ENCODE measurements around the gene PCDHB12.
"Not testable (repeated sequence)": the region's sequence is repeated elsewhere in the genome, so short reads cannot be mapped to it uniquely, and the experiment has no call there.

PCDHB12 gene

DNA sequence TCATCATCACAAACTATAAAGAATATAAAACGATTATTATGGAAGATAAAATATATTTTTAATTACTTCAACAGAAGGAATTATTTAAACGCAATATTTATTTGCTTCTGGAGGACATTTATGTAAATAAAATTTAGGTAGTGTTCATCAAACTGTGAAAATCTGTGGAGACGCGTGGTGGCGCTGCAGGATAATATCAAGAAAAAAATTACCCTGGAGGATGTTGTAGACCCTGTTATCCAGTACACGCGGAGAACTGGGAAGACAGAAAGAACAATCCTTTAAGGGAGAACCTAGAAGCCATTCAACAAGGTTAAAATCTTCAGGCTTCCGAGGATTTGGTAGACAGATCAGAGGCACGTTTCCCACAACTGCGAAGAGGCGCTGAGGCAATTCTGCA, at the start of gene PCDHB12:
PCDHB12 (plus strand) TSS at position 242 of the 400 bp plus-strand sequence. CDS start 189 bp downstream, outside the sequence.
- no peak for DNase-seq (ENCODE audit: low read depth)

DNA sequence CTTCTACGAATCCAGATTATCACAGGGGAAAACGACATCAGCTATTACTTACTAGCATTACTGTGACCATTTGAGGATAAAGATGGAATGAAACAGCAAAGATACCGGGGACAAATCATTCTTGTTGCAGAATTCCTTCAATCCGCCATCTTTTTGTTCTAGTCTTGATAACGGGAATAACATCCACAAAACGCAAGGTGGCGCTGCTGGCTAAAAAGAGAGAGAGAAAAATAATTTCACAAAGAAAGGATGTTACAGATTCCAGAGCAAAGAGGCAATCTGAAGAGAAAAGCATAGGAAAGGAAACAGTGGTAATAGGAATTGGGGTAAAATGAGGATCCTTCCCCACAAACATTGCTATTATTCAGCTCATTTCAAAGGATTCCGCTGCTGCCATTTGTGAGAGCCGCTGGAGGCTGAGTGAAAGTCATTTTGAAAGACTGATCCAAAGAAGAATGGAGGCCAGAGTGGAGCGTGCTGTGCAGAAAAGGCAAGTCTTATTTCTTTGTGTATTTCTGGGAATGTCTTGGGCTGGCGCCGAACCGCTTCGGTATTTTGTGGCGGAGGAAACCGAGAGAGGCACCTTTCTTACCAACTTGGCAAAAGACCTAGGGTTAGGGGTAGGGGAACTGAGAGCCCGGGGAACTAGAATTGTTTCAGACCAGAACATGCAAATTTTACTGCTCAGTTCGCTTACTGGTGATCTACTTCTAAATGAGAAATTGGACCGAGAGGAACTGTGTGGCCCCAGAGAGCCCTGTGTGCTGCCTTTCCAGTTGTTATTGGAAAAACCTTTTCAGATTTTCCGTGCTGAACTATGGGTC, 35.9 kb upstream of the PCDHB12 start, which contains the start of gene PCDHB7:
PCDHB7 (plus strand) TSS at position 264 of the 824 bp plus-strand sequence; CDS start at position 456, 192 bp downstream.
- DNase-seq (ENCODE audit: low read depth) = no peak

GRCh38 chr5:141174291-141175104, 34.0 kb upstream of the PCDHB12 start:
- not testable (repeated sequence) for DNase-seq (ENCODE audit: low read depth)

GRCh38 chr5:141175933-141176332, 32.6 kb upstream of the PCDHB12 start:
- no peak for DNase-seq (ENCODE audit: low read depth)

GRCh38 chr5:141177577-141178191, 30.8 kb upstream of the PCDHB12 start, which contains the start of gene PCDHB8:
Gene PCDHB8 (plus strand): TSS chr5:141177790. CDS start chr5:141178035, 245 bp downstream.
- DNase-seq (ENCODE audit: low read depth) = not testable (repeated sequence)

DNA sequence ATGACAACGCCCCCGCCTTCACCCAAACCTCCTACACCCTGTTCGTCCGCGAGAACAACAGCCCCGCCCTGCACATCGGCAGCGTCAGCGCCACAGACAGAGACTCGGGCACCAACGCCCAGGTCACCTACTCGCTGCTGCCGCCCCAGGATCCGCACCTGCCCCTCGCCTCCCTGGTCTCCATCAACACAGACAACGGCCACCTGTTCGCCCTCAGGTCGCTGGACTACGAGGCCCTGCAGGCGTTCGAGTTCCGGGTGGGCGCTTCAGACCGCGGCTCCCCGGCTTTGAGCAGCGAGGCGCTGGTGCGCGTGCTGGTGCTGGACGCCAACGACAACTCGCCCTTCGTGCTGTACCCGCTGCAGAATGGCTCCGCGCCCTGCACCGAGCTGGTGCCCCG, 29.1 kb upstream of the PCDHB12 start:
- not testable (repeated sequence) for DNase-seq (ENCODE audit: low read depth)

- DNase-seq (ENCODE audit: low read depth) = not testable (repeated sequence)
These were observed 28.6 kb upstream of the PCDHB12 start for GRCh38 chr5:141179876-141180275.

GRCh38 chr5:141180313-141180712, 28.2 kb upstream of the PCDHB12 start:
- no peak for DNase-seq (ENCODE audit: low read depth)

DNA sequence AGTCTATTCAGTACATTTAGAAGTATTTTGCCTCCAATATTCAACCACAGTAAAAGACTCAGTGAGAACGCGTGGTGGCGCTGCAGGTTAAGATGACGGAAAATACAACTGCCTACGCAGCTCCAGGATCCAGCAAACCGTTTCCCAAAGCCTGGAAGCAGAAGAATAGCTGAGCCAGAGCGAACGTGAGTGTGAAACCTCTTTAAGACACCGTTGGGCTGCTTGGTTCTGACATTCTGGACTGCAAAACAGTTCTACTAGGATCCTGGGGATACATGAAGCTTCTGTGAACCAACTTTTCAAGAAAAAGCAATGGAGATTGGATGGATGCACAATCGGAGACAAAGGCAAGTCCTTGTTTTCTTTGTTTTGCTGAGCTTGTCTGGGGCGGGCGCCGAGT, 26.3 kb upstream of the PCDHB12 start, which contains the start of gene PCDHB16:
PCDHB16 (plus strand) TSS at position 140 of the 400 bp plus-strand sequence; CDS start at position 313, 173 bp downstream.
- DNase-seq (ENCODE audit: low read depth) = no peak

DNA sequence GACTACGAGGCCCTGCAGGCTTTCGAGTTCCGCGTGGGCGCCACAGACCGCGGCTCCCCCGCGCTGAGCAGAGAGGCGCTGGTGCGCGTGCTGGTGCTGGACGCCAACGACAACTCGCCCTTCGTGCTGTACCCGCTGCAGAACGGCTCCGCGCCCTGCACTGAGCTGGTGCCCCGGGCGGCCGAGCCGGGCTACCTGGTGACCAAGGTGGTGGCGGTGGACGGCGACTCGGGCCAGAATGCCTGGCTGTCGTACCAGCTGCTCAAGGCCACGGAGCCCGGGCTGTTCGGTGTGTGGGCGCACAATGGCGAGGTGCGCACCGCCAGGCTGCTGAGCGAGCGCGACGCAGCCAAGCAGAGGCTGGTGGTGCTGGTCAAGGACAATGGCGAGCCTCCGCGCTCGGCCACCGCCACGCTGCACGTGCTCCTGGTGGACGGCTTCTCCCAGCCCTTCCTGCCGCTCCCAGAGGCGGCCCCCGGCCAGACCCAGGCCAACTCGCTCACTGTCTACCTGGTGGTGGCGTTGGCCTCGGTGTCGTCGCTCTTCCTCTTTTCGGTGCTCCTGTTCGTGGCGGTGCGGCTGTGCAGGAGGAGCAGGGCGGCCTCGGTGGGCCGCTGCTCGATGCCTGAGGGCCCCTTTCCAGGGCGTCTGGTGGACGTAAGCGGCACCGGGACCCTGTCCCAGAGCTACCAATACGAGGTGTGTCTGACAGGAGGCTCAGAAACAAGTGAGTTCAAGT, 24.2 kb upstream of the PCDHB12 start:
- not testable (repeated sequence) for DNase-seq (ENCODE audit: low read depth)

DNA sequence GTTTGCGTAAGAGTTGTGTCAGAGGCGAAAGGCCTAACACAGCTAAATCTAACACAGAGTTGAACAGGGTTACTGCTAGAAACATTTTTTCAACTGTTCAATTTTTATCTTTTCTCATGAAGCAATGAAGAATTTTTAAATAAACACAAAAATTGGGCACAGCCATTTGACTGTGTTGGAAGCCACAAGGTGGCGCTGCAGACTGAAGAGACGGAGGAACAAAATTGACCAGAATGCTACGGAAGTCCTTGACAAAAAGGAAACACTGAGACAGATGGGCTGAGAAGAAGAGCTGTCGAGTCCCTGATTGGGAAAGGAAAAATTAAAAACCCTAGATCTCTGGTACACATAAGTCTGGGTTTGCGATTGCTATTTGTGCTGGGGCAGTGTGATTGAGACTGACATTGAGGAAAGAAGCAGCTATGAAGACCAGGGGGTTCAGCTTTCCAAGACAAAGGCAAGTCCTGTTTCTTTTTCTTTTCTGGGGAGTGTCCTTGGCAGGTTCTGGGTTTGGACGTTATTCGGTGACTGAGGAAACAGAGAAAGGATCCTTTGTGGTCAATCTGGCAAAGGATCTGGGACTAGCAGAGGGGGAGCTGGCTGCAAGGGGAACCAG, 21.5 kb upstream of the PCDHB12 start, which contains the start of gene PCDHB9:
PCDHB9 (plus strand) TSS at position 265 of the 616 bp plus-strand sequence; CDS start at position 423, 158 bp downstream.
- DNase-seq (ENCODE audit: low read depth) = peak; percentile 22

GRCh38 chr5:141188682-141189081, 19.8 kb upstream of the PCDHB12 start:
- not testable (repeated sequence) for DNase-seq (ENCODE audit: low read depth)

DNA sequence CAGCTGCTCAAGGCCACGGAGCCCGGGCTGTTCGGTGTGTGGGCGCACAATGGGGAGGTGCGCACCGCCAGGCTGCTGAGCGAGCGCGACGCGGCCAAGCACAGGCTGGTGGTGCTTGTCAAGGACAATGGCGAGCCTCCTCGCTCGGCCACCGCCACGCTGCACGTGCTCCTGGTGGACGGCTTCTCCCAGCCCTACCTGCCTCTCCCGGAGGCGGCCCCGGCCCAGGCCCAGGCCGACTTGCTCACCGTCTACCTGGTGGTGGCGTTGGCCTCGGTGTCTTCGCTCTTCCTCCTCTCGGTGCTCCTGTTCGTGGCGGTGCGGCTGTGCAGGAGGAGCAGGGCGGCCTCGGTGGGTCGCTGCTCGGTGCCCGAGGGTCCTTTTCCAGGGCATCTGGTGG, 19.4 kb upstream of the PCDHB12 start:
- not testable (repeated sequence) for DNase-seq (ENCODE audit: low read depth)

GRCh38 chr5:141192110-141192725, 16.3 kb upstream of the PCDHB12 start, which contains the start of gene PCDHB10:
Gene PCDHB10 (plus strand): TSS chr5:141192353. CDS start chr5:141192553, 200 bp downstream.
- peak; percentile 1 for DNase-seq (ENCODE audit: low read depth)

DNA sequence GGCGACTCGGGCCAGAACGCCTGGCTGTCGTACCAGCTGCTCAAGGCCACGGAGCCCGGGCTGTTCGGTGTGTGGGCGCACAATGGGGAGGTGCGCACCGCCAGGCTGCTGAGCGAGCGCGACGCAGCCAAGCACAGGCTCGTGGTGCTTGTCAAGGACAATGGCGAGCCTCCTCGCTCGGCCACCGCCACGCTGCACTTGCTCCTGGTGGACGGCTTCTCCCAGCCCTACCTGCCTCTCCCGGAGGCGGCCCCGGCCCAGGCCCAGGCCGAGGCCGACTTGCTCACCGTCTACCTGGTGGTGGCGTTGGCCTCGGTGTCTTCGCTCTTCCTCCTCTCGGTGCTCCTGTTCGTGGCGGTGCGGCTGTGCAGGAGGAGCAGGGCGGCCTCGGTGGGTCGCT, 14.2 kb upstream of the PCDHB12 start:
- not testable (repeated sequence) for DNase-seq (ENCODE audit: low read depth)

- DNase-seq (ENCODE audit: low read depth) = no peak
These were observed 12.2 kb upstream of the PCDHB12 start for GRCh38 chr5:141196363-141196762.

GRCh38 chr5:141199359-141200235, 8.9 kb upstream of the PCDHB12 start, which contains the start of gene PCDHB11:
Gene PCDHB11 (plus strand): TSS chr5:141199627. CDS start chr5:141199775, 148 bp downstream.
- no peak for DNase-seq (ENCODE audit: low read depth)

GRCh38 chr5:141201126-141201525, 7.4 kb upstream of the PCDHB12 start:
- not testable (repeated sequence) for DNase-seq (ENCODE audit: low read depth)

GRCh38 chr5:141201646-141202045, 6.9 kb upstream of the PCDHB12 start:
- not testable (repeated sequence) for DNase-seq (ENCODE audit: low read depth)

Data from CMK (cell line).